Epithelial cell of alveolus of lung (primary cell): ENCODE data around the gene ANKRD13D. TPM values are rescaled to one million over a fixed set of nuclear protein-coding genes. Genes with fewer than 3 reads are reported as not detected.

Source experiments
- total RNA-seq: library from RNA; depleted of rRNA; stranded (reverse); fragments of >200 nt; gene quantifications from 2 replicates; pipeline ENCODE4 v1.2.1, GENCODE V29; 2015

ANKRD13D gene
- 20.9 and 27.4 TPM in 2 replicates for total RNA-seq

GRCh38 chr11:67289226-67289650, at the start of gene ANKRD13D:
ANKRD13D (plus strand) TSS chr11:67289303; CDS start chr11:67289461, 158 bp downstream.

GRCh38 chr11:67266449-67267187, 22.5 kb upstream of the ANKRD13D start, which contains the start of gene GRK2:
GRK2 (plus strand) TSS chr11:67266473; CDS start chr11:67266700, 227 bp downstream.

GRCh38 chr11:67303132-67303834, 14.2 kb downstream of the ANKRD13D start, which contains the start of gene SSH3:
SSH3 (plus strand) TSS chr11:67303530; CDS start chr11:67303626, 96 bp downstream.

Other genes starting within 250 kb of the ANKRD13D start
- gene RHOD, start 232.5 kb upstream of the ANKRD13D start, total RNA-seq, result 3.4 and 19.4 TPM in 2 replicates
- 26.0 and 35.9 TPM in 2 replicates for gene KDM2A, start 170.0 kb upstream of the ANKRD13D start, total RNA-seq
- 38.7 and 39.6 TPM in 2 replicates for gene GRK2, start 22.8 kb upstream of the ANKRD13D start, total RNA-seq
- gene SSH3, start 14.2 kb downstream of the ANKRD13D start, total RNA-seq, result 17.8 and 26.7 TPM in 2 replicates
- 73.8 and 239 TPM in 2 replicates for gene POLD4, start 64.2 kb downstream of the ANKRD13D start, total RNA-seq
- gene CLCF1, start 84.3 kb downstream of the ANKRD13D start, total RNA-seq, result 10.0 and 10.4 TPM in 2 replicates
- gene RAD9A, start 102.7 kb downstream of the ANKRD13D start, total RNA-seq, result 8.4 and 10.8 TPM in 2 replicates
- 141 and 253 TPM in 2 replicates for gene PPP1CA, start 112.6 kb downstream of the ANKRD13D start, total RNA-seq
- gene TBC1D10C, start 114.8 kb downstream of the ANKRD13D start, total RNA-seq, result not detected in 2 replicates
- gene CARNS1, start 126.4 kb downstream of the ANKRD13D start, total RNA-seq, result 0.88 TPM in 1 of 2 replicates, not detected in the other
- 49.5 and 61.2 TPM in 2 replicates for gene RPS6KB2, start 139.2 kb downstream of the ANKRD13D start, total RNA-seq
- 1.9 TPM in 1 of 2 replicates, not detected in the other for gene PTPRCAP, start 148.4 kb downstream of the ANKRD13D start, total RNA-seq
- gene CORO1B, start 154.2 kb downstream of the ANKRD13D start, total RNA-seq, result 86.8 and 95.6 TPM in 2 replicates
- gene GPR152, start 163.4 kb downstream of the ANKRD13D start, total RNA-seq, result not detected in 2 replicates
- not detected in 2 replicates for gene CABP4, start 166.1 kb downstream of the ANKRD13D start, total RNA-seq
- gene TMEM134, start 179.9 kb downstream of the ANKRD13D start, total RNA-seq, result 46.4 and 55.7 TPM in 2 replicates
- 70.7 and 120 TPM in 2 replicates for gene AIP, start 193.7 kb downstream of the ANKRD13D start, total RNA-seq
- gene PITPNM1, start 216.1 kb downstream of the ANKRD13D start, total RNA-seq, result 32.7 and 33.9 TPM in 2 replicates
- 36.5 and 68.4 TPM in 2 replicates for gene CDK2AP2, start 218.9 kb downstream of the ANKRD13D start, total RNA-seq
- gene CABP2, start 234.1 kb downstream of the ANKRD13D start, total RNA-seq, result not detected in 2 replicates